Upper lobe of left lung (tissue), 6 donors: ENCODE data around the gene SYTL2. TPM values are rescaled to one million over a fixed set of nuclear protein-coding genes. Genes with fewer than 3 reads are reported as not detected.
"Not testable (repeated sequence)": the region's sequence is repeated elsewhere in the genome, so short reads cannot be mapped to it uniquely, and the experiment has no call there.

ENCODE experiments used
- ATAC-seq, 2 donors: fragments of 200-7000 bp; cut with Tn5 transposase; one replicate each; pipeline ENCODE4 v1.9.1; 2022; ENCODE audit warnings: mild to moderate bottlenecking in 2 of 2, moderate library complexity in 2 of 2; ENCODE audit not compliant: low FRiP score in 2 of 2
- DNase-seq, 2 donors: peaks; one replicate each; pipeline ENCODE4 v3.0.0-alpha.2; 2019 to 2020
- H3K27ac ChIP-seq, 4 donors: fragments of 200-600 bp; sonication (generic); one replicate each; pipeline ENCODE4 v1.5.1; 2016 to 2019
- H3K27me3 ChIP-seq, 4 donors: fragments of 200-600 bp; sonication (generic); one replicate each; pipeline ENCODE4 v1.5.1; 2017 to 2019
- H3K36me3 ChIP-seq, 4 donors: fragments of 200-600 bp; sonication (generic); one replicate each; pipeline ENCODE4 v1.5.1; 2016 to 2019
- H3K4me1 ChIP-seq, 4 donors: fragments of 200-600 bp; sonication (generic); one replicate each; pipeline ENCODE4 v1.5.1; 2018 to 2019
- H3K4me3 ChIP-seq, 4 donors: fragments of 200-600 bp; sonication (generic); one replicate each; pipeline ENCODE4 v1.5.1; 2017 to 2019; ENCODE audit warnings: mild to moderate bottlenecking in 2 of 4, moderate library complexity in 1 of 4
- H3K9me3 ChIP-seq, 4 donors: fragments of 200-600 bp; sonication (generic); one replicate each; pipeline ENCODE4 v1.5.1; 2018 to 2019
- EP300 ChIP-seq, 4 donors: sonication (generic); formaldehyde crosslinking; IDR thresholded peaks; one replicate each; pipeline ENCODE4 v1.5.1; 2017; ENCODE audit warnings: antibody characterized with exemption in 4 of 4, control low read depth in 2 of 4
- POLR2A ChIP-seq, 4 donors: fragments of 450-650 bp; IDR thresholded peaks; one replicate each; pipeline ENCODE4 v1.5.1; 2016 to 2017; ENCODE audit warnings: antibody characterized with exemption in 4 of 4, mild to moderate bottlenecking in 2 of 4
- POLR2AphosphoS5 ChIP-seq, 2 donors: sonication (generic); formaldehyde crosslinking; IDR thresholded peaks; one replicate each; pipeline ENCODE4 v1.5.1; 2017; ENCODE audit warnings: antibody characterized with exemption in 2 of 2
- WGBS, 2 donors: methylation state at CpG; one replicate each; pipeline ENCODE4 v1.1.5; 2017 to 2018; 5-methylcytosine and 5-hydroxymethylcytosine counted together
- total RNA-seq, 6 donors: library from RNA; depleted of rRNA in 4 of 6; stranded (reverse); fragments of >200 nt in 4 of 6; gene quantifications; one replicate each; pipeline versions ENCODE4 v1.1.0 to v1.2.1, GENCODE V29; 2016 to 2021
- TF ChIP-seq, protein P1 (sequence below), 6 experiments: fragments of 450-650 bp in 4 of 6; fragments of 200-600 bp in 2 of 6; sonication (generic) in 2 of 6; IDR thresholded peaks; one replicate each; pipeline ENCODE4 v1.5.1; 2016 to 2019; ENCODE audit warnings: antibody characterized with exemption in 6 of 6
- donor health status: DM: no; HTN: no; CAD: no; lungs with moderate emphysema.
- donor health status: DM: no; HTN: yes; CAD: no; lungs with severe emphysema.

The SYTL2 gene
- total RNA-seq, 6 donors from 2014 or later, result 11.9 to 52.7 (median 20.1) TPM

DNA sequence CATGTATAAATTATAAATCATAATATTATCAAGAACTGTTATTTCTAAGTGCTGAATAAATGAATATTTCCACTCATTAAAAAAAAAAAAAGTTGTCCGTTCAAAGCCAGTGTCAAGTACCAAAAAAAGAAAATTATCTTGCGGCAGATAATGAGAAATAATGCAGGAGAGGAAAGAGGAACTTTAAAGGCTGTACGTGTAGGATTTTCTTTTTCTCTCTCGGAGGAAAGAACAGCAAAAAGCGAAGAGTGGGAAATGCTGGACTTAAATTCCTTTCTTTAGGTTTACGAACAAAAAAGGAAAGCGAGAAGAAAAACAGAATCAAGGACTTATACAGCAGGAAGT, 43.2 kb upstream of the SYTL2 start:
- H3K27me3 ChIP-seq, result no peaks in the 10 kb centered on the region
- H3K36me3 ChIP-seq, result no peaks in the 10 kb centered on the region
- peaks cover 4 to 10% (median 5%) of the 10 kb centered on the region in 4 donors for H3K4me1 ChIP-seq
- DNase-seq (no peak), ATAC-seq (no peak)
- no peaks in the 10 kb centered on the region for H3K9me3 ChIP-seq
- peak overlapping the region in 3 of 4 donors; percentile 44 to 57 (median 52) for H3K4me3 ChIP-seq
- WGBS, 2 donors, result 9 to 29% methylated on average over 7 of the region's 7 CpGs
- TF ChIP-seq, protein P1, sequence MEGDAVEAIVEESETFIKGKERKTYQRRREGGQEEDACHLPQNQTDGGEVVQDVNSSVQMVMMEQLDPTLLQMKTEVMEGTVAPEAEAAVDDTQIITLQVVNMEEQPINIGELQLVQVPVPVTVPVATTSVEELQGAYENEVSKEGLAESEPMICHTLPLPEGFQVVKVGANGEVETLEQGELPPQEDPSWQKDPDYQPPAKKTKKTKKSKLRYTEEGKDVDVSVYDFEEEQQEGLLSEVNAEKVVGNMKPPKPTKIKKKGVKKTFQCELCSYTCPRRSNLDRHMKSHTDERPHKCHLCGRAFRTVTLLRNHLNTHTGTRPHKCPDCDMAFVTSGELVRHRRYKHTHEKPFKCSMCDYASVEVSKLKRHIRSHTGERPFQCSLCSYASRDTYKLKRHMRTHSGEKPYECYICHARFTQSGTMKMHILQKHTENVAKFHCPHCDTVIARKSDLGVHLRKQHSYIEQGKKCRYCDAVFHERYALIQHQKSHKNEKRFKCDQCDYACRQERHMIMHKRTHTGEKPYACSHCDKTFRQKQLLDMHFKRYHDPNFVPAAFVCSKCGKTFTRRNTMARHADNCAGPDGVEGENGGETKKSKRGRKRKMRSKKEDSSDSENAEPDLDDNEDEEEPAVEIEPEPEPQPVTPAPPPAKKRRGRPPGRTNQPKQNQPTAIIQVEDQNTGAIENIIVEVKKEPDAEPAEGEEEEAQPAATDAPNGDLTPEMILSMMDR (IDR thresholded peaks at IDR 0.05), result no peak
- TF ChIP-seq POLR2A (IDR thresholded peaks at IDR 0.05), result no peak
- no peak for TF ChIP-seq EP300 (IDR thresholded peaks at IDR 0.05)
- no peak for TF ChIP-seq POLR2AphosphoS5 (IDR thresholded peaks at IDR 0.05)
- H3K27ac ChIP-seq, result peak overlapping the region; percentile 84 to 92 (median 87)

DNA sequence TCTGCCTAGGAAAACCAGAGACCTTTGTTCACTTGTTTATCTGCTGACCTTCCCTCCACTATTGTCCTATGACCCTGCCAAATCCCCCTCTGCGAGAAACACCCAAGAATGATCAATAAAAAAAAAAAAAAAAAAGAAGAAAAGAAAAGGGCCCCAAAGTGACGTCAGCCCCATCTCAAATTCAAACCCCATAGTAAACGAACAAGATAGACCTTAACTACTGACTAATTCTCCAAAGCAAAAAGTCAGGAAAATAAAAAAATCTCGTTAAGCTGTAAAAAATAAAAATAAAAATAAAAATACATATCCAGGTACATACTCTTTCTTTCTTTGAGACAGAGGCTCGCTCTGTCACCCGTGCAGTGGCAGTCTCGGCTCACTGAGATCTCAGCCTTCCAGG, 42.6 kb upstream of the SYTL2 start:
- not testable (repeated sequence) for H3K4me3 ChIP-seq, ATAC-seq, H3K27ac ChIP-seq, H3K9me3 ChIP-seq, H3K27me3 ChIP-seq, H3K36me3 ChIP-seq, DNase-seq
- WGBS, 2 donors, result 93 to 96% methylated on average over 7 of the region's 7 CpGs
- peaks cover 4 to 10% (median 5%) of the 10 kb centered on the region in 4 donors for H3K4me1 ChIP-seq

DNA sequence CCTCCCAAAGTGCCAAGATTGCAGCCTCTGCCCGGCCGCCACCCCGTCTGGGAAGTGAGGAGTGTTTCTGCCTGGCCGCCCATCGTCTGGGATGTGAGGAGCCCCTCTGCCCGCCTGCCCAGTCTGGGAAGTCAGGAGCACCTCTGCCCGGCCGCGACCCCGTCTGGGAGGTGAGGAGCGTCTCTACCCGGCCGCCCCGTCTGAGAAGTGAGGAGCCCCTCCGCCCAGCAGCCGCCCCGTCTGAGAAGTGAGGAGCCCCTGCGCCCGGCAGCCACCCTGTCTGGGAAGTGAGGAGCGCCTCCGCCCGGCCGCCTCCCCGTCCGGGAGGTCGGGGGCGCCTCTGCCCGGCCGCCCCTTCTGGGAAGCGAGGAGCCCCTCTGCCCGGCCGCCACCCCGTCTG, 41.8 kb upstream of the SYTL2 start:
- H3K4me3 ChIP-seq, H3K27ac ChIP-seq, ATAC-seq, H3K9me3 ChIP-seq, H3K27me3 ChIP-seq, H3K36me3 ChIP-seq: not testable (repeated sequence)
- peaks cover 4 to 10% (median 5%) of the 10 kb centered on the region in 4 donors for H3K4me1 ChIP-seq
- WGBS, 2 donors, result 97 to 99% methylated on average over 10 to 25 of the region's 33 CpGs
- peak in 1 of 2 donors; percentile 75 for DNase-seq

DNA sequence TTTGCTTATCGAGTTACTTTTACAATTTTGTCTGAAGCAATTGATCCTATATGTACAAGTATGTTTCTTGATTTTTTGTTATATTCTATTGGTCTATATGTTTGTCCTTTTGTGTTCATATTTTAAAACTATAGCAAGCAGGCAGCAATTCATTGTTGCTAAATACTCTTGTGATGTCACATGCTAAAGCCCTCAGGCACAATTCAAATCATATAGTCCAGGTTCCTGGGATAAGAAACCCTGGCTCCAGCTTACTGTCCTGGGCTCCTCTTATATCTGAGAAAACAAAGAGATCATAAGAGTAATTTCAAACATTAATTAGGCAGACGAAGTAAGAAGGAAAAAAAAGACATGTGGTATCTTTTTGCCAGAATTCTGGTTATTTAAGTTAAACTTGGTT, 37.6 kb upstream of the SYTL2 start:
- no peaks in the 10 kb centered on the region for H3K9me3 ChIP-seq
- ATAC-seq (no peak), DNase-seq (no peak)
- H3K4me3 ChIP-seq, result no peak overlapping the region
- H3K27me3 ChIP-seq, result no peaks in the 10 kb centered on the region
- no peaks in the 10 kb centered on the region for H3K36me3 ChIP-seq
- TF ChIP-seq POLR2A (IDR thresholded peaks at IDR 0.05) (no peak), EP300 (IDR thresholded peaks at IDR 0.05) (no peak)
- TF ChIP-seq, protein P1 (IDR thresholded peaks at IDR 0.05), result no peak
- H3K27ac ChIP-seq, result no peak overlapping the region
- H3K4me1 ChIP-seq, result peaks cover 0 to 4% (median 0%) of the 10 kb centered on the region in 4 donors
- WGBS, 2 donors, result 90 to 95% methylated on average over 2 of the region's 2 CpGs

DNA sequence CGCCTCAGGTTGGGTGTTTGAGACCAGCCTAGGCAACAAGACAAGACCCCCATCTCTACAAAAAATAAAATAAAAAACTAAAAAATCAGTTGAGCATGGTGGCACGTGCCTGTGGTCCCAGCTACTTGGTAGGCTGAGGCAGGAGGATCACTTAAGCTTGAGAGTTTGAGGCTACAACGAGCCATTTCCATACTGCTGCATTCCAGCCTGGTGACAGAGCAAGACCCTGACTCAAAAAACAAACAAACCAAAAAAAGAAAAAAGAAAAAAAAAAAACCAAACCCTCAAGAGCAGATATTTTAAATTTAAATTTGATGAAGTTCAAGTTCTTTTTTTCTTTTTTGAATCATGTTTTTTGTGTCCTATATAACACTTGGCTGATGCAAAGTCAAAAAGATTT, 37.1 kb upstream of the SYTL2 start:
- DNase-seq (no peak), ATAC-seq (no peak)
- Histone ChIP-seq H3K4me3 (no peak overlapping the region), H3K27me3 (no peaks in the 10 kb centered on the region), H3K4me1 (peaks cover 0 to 4% (median 0%) of the 10 kb centered on the region in 4 donors), H3K9me3 (no peaks in the 10 kb centered on the region), H3K36me3 (no peaks in the 10 kb centered on the region), H3K27ac (no peak overlapping the region)
- WGBS, 2 donors, result 83 to 88% methylated on average over 3 of the region's 3 CpGs
- TF ChIP-seq POLR2AphosphoS5 (IDR thresholded peaks at IDR 0.05) (no peak), POLR2A (IDR thresholded peaks at IDR 0.05) (no peak)
- TF ChIP-seq, protein P1 (IDR thresholded peaks at IDR 0.05), result no peak

DNA sequence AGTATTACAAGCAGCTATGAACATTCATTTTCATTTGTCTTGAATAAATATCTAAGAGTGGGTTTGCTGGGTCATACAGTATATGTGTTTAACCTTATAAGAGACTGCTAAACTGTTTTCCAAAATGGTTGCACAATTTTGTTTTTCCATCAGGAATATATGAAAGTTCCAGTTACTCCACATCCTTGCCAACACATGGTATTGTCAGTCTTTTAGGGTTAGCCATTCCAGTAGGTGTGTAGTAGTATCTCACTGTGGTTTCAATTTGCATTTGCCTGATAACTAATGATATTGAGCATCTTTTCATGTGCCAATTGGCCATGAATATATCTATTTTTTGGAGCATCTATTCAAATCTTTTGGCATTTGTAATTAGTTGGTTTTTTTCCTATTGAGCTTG, 36.5 kb upstream of the SYTL2 start:
- no peak for ATAC-seq

More for the DNA sequence above, 36.5 kb upstream of the SYTL2 start:
- Histone ChIP-seq H3K9me3 (no peaks in the 10 kb centered on the region), H3K4me3 (no peak overlapping the region), H3K27ac (no peak overlapping the region), H3K36me3 (no peaks in the 10 kb centered on the region), H3K27me3 (no peaks in the 10 kb centered on the region), H3K4me1 (peaks cover 0 to 4% (median 0%) of the 10 kb centered on the region in 4 donors)
- no peak for TF ChIP-seq POLR2A (IDR thresholded peaks at IDR 0.05)
- TF ChIP-seq EP300 (IDR thresholded peaks at IDR 0.05), result no peak
- TF ChIP-seq, protein P1 (IDR thresholded peaks at IDR 0.05), result no peak
- no peak for TF ChIP-seq POLR2AphosphoS5 (IDR thresholded peaks at IDR 0.05)
- no peak for DNase-seq
